NCI-H128 (cell line): ENCODE measurements around the gene MAN1B1.

Experiments used
- DNase-seq: peaks from one replicate; lab custom pipeline; 2025; ENCODE audit not compliant: unreplicated experiment; lab: John Stamatoyannopoulos, UW

Gene MAN1B1

DNA sequence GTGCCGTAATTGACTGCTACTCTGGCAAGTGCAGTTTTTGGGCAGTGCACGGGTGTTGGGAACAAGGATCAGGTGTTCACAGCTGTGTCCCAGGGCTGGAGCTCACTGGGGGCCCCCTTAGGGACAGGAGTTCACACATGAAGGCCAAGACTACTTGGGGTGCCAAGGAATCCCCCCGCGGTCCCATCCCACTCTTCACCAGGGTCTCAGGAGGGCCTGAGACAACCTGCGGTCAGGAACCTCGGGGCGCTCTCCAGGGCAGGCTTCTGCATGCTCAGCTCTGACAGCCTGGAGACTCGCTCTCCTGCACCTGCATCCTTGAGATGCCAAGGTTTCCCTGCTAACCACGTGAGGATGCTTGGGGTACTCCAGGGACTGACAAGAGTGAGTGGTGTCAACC is 2.3 kb upstream of the MAN1B1 start:
- no peak for DNase-seq

DNA sequence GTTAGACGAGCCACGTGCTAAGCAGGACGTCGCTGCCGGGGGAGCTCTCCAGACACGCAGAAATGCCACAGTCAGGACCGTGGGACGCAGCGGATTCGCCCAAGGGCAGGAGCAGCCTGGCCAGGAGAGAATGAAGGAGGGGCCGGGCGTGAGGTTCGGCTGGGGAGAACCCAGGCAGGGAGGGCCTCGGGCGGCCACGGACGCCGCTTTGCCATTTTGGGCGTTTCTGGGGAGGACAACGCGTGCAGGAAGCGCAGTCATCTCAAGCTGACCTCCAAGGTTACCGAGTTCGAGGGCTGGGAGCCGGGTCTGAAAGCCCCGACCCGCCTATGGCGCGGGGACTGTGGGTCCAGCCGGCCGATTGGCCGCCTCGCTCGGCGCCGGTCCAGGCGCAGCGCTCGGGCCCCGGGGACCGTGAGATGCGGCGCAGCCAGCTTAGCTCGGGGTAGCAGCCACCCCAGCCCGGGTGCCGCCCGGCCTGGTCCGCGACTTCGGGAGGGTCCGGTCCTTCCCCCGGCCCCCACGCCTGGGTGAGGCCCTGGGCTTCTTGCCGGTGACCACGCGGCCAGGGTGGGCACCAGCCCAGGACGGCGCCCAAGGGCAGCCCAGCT is 760 bp upstream of the MAN1B1 start:
- DNase-seq: no peak

DNA sequence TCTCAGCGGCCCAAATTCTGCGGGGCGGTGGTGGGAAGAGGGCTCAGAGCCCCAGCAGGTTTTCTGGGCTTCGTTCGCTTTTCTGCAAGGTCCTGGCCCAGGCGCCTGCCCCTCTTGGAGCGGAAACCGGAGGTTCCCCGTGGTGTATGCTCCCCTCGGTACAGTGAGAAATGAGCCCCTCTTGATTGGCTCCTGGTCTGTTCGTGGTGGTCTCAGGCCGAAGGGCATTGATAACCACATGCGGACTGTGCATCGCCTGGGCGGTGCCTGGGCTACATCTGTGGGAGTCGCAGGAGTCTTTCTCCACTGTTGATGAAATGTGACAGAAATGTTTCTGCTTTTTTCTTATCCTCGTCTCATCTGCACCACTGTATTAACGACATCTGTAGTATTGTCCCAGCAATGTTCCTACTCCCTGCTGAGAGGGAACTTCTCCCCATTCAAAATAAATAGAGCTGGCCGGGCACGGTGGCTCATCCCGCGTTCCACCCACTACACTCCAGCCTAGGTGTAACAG is 682 bp downstream of the MAN1B1 start:
- no peak for DNase-seq

DNA sequence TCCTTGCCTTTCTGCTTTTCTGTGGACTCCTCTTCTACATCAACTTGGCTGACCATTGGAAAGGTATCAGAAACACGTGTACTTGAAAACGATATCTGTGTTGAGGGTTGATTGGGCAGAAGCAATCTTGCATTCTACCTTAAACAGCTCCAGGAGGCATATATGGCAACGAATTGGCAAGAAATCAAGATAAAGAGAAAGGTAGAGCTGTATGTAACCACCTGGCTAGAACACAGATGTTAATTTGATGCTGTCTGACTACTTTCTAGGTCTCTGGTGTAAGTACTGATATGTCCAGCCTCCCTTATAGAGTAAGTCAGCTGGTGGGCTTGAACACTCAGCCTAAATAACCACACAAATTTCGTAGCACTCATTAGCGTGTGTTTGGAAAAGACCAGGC is 1.3 kb downstream of the MAN1B1 start:
- no peak for DNase-seq

DNA sequence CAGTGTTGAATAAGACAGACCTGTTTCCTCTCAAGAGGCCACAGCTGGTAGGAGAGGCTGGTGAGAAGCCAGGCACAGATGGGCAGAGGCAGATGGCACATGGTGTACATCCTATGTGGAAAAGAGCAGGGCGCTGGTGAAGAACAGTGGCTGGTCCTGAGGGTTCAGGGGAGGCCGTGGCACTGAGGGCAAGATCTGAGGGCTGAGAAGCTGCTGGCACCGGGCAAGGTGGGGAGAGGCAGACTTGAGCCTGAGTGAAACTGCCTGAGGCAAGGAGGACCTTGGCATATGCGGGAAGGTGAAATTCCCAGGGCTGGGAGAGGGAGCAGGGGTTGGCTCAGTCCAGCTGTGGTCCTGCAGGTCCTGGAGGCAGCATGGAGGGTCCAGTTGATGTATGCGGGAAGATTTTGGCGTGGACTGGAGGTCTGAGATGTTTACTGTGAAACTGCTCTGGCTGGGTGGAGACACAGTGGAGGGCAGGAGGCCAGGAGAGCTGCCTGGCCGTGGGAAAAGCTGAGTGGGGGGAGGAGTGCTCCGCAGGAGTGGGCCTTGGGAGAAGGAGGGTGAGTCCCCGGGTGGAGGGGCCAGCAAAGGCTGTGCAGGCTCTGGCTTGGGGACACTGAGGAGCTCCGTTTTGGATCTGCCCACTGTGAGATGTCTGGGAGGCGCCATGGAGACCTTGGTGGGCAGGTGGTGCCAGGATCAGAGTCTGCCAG is 2.6 kb downstream of the MAN1B1 start:
- no peak for DNase-seq

DNA sequence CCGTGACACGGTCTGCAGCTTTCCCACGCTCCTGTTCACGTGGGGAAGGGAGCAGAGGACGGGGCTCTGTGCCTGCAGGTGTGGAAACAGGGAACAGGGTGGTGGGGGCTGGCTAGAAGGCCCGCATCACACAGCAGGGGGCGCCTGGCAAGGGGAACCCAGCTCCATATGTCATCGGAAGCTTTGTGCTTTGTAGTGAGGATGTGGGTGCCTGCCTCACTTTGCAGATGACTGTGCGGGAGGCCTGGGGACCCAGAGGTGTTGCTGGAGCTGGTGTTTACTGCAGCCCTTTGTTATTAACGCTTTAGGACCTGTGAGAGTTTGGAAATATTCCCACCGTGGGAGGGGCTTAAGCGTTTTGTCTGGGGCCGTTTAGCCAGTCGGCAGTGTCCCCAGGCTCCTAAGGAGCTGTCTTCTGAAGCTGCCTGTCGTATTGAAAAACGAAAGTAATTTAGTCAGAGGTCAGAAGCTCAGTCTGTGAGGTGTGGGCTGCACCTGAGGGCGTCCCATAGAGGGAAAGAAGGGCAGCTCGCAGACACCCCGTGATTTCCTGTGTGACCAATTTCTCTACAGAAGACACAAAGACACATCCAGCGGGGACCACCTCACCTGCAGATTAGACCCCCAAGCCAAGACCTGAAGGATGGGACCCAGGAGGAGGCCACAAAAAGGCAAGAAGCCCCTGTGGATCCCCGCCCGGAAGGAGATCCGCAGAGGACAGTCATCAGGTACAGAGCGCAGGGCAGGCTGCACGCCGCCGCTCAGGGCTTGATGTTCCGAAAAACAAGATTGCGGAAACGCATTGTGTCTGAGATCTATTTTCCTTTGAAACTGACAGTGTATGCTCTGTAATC is 9.1 kb downstream of the MAN1B1 start:
- no peak for DNase-seq

DNA sequence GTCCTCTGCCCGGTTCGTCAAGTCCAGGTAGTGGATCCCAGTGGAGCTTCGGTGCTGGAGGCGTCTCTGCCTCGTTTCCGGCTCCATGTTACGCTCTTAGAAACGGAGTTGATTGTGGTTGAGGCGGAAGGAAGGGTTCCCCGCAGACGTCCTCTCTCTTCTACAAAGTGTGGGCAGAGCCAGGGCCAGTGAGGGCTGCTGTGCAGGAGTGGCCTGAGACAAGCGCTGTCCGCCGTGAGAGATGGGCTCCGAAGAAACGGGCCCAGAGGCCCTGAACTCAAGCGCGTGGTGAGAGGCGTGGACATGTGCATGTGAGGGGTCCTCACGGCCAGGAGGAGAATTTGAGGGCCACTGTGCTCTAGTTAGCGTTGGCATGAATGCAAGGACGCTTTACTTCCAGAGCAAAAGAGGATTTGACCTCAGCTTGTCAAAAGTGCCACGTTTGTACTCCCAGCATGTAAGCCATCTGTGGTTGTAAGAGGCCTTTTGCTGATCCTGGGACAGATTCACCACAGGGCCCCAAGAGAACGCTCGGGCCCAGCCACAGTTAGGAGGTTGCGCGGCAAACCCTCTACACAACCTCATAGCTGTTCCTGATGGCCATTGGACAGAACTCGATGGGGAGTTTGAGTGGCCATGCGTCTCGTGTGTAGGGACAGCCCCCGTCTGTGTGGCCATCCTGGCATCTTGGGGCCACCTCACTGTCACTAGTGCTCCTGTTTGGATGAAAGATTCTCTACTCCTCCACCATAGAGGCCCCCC is 10.2 kb downstream of the MAN1B1 start:
- no peak for DNase-seq

DNA sequence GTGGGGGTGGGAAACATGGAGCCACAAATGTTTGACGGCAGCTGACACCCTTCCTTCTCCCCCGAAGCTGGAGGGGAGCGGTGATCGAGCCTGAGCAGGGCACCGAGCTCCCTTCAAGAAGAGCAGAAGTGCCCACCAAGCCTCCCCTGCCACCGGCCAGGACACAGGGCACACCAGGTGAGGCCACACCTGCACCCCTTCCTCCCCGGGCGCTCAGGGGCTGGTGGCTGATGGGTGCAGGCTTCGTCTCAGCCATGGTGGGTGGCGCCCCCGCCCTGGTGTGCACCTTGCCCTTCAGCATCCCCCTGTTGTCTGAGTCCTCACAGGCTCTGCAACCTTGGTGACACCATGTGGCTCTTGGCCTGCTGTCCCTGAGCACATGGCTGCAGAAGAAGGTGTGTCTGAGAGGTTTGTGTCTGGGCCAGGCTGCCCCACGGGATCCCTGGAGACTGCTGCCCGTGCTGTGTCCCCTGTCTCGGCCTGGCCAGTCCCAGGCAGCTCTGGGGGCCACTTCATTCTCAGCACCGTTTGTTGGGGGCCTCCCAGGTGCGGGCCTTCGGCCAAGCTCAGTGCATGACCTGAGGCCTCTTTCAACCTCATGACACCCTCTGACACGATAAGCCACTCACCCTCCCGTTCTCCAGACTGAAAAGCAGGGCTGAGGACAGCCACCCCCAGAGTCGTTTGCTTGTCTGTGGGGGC is 11.1 kb downstream of the MAN1B1 start:
- DNase-seq: no peak

DNA sequence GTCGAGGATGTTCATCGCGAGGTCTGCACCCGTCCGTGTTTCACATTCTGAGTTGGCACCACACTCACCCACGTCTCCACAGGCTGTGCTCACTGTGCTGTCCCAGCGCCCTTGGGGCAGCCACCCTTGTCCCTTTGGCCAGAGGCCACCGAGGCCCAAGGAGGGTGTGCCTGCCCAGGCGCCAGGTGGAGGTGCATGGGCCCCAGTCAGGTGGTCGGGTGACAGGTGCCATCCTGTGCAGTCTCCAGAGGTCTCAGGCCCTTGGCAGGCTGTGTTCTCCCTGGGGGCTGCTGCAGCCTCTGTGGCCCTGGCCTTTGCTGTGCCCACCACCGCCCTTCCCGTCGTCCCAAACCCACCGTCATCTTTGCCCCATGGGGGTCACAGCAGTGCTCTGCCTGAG is 12.4 kb downstream of the MAN1B1 start:
- DNase-seq: no peak

DNA sequence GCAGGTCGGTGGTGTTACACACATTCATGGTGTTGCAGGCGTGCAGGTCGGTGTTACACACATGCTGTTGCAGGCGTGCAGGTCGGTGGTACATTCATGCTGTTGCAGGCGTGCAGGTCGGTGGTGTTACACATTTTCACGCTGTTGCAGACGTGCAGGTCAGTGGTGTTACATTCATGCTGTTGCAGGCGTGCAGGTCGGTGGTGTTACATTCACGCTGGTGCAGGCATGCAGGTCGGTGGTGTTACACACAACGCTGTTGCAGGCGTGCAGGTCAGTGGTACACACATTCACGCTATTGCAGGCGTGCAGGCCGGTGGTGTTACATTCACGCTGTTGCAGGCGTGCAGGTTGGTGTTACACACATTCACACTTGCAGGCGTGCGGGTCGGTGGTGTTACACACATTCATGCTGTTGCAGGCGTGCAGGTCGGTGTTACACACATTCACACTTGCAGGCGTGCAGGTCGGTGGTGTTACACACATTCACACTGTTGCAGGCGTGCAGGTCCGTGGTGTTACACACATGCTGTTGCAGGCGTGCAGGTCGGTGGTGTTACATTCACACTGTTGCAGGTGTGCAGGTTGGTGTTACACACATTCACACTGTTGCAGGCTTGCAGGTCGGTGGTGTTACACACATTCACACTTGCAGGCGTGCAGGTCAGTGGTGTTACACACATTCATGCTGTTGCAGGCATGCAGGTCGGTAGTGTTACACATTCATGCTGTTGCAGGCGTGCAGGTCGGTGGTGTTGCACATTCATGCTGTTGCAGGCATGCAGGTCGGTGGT is 16.6 kb downstream of the MAN1B1 start:
- no peak for DNase-seq

DNA sequence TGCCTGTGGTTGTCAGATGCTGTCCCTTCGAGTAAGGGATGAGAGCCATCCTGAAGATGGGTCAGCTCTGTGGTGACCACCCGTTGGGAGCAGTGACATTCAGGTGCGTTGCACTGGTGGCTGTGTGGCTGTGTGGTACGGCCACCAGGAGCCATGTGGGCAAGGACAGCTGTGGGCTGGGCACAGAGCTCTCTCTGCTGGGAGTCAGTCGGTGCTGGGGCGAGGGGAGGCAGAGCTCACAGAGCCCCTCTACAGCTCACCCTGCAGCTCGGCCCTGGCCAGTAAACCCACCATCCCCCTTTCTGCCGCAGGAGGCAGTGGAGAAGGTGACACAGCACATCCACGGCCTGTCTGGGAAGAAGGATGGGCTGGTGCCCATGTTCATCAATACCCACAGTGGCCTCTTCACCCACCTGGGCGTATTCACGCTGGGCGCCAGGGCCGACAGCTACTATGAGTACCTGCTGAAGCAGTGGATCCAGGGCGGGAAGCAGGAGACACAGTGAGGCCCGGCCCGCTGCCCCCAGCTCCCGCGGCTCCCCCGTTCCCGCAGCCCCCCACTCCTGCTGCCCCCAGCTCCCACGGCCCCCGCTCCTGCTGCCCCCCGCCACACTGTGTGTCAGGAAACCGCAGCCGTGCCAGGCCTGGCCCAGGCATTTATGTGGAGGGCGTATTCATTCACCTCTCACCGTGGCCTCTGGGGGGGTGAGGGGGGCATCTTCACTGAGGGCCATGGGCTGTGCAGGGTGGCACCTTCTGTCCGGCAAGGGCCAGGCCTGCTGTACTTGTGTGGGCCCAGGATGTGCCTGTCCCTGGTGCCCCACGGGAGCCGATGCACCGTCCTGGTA is 19.3 kb downstream of the MAN1B1 start:
- no peak for DNase-seq

DNA sequence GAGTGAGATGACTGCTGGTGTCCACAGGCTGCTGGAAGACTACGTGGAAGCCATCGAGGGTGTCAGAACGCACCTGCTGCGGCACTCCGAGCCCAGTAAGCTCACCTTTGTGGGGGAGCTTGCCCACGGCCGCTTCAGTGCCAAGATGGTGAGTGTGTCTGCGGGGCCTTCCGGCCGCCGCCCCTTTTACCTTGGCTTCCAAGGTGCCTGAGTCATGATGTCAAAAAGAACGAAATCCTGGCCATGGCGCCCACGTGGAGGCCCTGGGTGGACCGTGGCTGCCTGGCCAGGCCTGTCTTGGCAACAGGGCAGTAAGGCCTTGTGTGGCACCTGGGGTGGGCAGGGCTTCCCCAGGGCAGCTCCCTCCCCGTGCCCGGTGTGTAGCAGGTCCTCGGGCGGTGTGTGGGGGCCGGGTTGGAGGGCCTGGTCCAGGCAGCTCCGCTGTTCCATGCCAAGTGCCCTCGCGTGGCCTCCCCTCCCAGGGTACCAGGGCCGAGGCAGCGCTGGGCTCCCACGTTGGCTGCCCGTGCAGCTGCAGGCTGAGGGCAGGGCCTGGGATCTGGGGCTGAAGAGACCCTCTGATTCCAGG is 20.0 kb downstream of the MAN1B1 start:
- no peak for DNase-seq

DNA sequence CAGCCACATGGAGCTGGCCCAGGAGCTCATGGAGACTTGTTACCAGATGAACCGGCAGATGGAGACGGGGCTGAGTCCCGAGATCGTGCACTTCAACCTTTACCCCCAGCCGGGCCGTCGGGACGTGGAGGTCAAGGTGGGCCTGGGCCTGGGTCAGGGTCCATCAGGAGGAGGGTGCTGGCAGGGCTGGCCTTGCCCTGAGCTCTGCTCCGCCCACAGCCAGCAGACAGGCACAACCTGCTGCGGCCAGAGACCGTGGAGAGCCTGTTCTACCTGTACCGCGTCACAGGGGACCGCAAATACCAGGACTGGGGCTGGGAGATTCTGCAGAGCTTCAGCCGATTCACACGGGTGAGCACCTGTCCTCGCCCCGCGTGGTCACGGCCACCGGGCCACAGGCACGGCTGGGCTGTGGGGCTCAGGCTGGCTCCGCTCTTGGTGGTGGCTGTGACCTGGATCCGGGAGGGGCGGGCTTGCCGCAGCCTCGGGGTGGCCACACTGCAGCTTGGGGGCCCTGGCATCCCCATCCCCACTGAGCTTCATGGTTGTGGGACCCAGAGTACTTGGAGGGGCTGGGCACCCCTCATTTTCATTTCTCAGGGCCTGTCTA is 20.6 kb downstream of the MAN1B1 start:
- DNase-seq: no peak

DNA sequence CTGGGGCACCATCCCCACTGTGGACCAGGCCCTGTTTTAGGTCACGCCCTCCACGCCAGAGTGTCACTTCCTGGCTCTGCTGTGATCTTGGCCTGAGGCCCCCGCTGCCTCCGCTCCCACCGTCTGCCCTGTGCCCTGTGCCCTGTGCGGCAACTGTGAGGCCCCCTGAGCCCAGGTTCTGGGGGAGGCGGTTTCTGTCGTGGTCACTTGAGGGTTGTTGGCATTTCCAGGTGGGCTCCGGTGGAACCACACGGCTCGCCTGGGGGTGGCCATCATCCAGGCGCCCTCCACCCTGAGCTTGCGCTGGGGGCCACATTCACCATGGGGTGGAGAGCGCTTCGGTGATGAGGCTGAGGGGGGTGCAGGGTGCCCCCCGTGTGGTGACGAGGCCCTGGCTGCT is 21.2 kb downstream of the MAN1B1 start:
- no peak for DNase-seq

DNA sequence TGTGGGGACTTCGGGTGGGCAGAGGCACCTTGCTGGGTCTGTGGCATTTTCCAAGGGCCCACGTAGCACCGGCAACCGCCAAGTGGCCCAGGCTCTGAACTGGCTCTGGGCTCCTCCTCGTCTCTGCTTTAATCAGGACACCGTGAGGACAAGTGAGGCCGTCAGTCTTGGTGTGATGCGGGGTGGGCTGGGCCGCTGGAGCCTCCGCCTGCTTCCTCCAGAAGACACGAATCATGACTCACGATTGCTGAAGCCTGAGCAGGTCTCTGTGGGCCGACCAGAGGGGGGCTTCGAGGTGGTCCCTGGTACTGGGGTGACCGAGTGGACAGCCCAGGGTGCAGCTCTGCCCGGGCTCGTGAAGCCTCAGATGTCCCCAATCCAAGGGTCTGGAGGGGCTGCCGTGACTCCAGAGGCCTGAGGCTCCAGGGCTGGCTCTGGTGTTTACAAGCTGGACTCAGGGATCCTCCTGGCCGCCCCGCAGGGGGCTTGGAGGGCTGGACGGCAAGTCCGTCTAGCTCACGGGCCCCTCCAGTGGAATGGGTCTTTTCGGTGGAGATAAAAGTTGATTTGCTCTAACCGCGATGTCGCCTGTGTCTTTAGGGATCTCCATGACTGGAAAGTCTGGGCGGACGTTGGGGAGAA is 21.9 kb downstream of the MAN1B1 start:
- no peak for DNase-seq

DNA sequence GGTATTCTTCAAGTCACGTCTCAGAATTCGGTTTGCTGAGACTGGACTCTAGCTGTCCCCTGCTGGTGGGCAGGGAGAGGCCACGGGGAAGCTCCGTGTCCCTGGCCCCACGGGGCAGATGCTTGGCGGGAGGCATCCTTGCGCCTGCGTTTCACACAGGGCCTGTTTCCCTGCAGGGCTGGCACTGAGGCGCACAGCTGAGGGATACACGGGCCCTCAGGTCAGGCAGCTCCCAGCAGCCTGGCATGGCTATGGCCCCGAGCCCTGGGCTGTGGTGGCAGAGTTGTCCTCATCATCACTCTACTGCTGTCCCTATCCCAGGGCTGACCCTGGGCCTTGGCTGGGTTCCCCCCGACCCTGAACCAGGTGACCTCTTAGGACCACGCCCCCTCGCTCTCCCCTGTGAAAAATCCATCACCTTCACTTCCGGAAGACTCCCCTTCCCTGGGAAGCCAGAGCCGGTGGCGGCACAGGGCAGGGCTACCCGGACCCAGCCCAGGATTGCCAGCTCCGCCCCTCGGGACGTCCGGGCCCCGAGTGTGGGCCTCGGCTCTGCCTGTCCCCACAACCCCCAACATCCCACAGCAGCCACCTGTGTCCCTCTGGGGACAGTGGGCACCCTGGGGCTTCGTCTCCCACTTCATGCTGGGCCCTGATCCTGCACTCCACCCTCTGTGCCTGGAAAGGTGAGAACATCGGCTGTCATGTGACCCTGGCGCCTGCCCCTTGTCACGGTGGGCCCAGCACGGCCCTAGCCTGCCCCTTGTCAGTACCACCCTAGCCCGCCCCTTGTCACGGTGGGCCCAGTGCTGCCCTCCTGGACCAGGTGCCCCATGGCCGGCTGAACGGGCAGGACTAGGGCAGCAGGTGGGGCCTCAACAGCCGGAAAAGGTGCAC is 22.7 kb downstream of the MAN1B1 start:
- no peak for DNase-seq
